Transverse colon (tissue), 1 donor: ENCODE results near the gene GRIA3.

Source experiments
- EP300 ChIP-seq: sonication (generic); formaldehyde crosslinking; IDR thresholded peaks from one replicate; pipeline ENCODE4 v1.6.1; 2017; ENCODE audit warnings: antibody characterized with exemption, low read depth
- POLR2A ChIP-seq: fragments of 450-650 bp; IDR thresholded peaks from one replicate; pipeline ENCODE4 v1.6.1; 2016; ENCODE audit warnings: antibody characterized with exemption, mild to moderate bottlenecking, moderate library complexity

DNA sequence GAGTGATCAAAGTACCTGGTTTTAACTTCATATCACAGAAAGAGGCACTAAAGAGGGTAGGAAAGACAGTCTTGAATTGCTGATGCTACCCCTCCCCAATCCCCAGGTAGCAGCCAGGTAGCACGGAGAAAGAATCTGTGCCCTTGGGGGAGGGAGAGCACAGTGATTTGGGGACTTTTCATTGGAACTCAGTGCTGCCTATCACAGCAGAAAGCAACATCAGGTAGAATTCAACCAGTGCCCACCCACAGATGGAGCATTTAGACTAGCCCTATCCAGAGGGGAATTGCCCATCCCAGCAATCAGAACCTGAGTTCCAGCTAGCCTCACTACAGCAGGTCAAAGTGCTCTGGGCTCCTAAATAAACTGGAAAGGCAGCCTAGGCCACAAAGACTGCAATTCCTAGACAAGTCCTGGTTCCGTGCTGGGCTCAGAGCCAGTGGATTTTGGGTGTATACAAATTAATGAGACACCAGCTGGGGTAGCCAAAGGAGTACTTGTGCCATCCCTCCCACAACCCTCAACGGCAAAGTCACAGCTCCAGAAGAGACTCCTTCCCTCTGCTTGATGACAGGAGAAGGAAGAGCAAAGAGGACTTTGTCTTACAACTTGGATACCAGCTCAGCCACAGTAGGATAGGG is 320.7 kb downstream of the GRIA3 start:
- TF ChIP-seq EP300 (no peak), POLR2A (no peak)
